Suppressor macrophage treated with lipopolysaccharide for 1 hour (primary cell): Measurements from ENCODE around the gene CLCF1.

Experiments used
- DNase-seq, 3 donors: peaks; one replicate each; pipeline ENCODE4 v3.0.0-alpha.2; 2020 to 2022

Gene CLCF1

GRCh38 chr11:67372993-67373647 is at the start of gene CLCF1:
Gene CLCF1 (minus strand): TSS chr11:67373598. CDS start chr11:67373539, 59 bp downstream.
- peak; percentile 58 to 80 (median 59) for DNase-seq

GRCh38 chr11:67422891-67423290 is 49.5 kb upstream of the CLCF1 start:
- no peak for DNase-seq

- DNase-seq: no peak
These were observed 48.1 kb upstream of the CLCF1 start for GRCh38 chr11:67421430-67422031.

- peak; percentile 92 to 99 (median 96) for DNase-seq
These were observed 47.4 kb upstream of the CLCF1 start for GRCh38 chr11:67420646-67421429.

- no peak for DNase-seq
These were observed 46.8 kb upstream of the CLCF1 start for GRCh38 chr11:67420147-67420645.

- DNase-seq: no peak
These were observed 46.1 kb upstream of the CLCF1 start for GRCh38 chr11:67419325-67420049.

GRCh38 chr11:67418476-67419281 is 45.3 kb upstream of the CLCF1 start:
- peak in 1 of 3 donors; percentile 39 for DNase-seq

GRCh38 chr11:67417425-67417824 is 44.0 kb upstream of the CLCF1 start:
- DNase-seq: no peak

- no peak for DNase-seq
These were observed 43.3 kb upstream of the CLCF1 start for GRCh38 chr11:67416416-67417335.

GRCh38 chr11:67415501-67416304 is 42.3 kb upstream of the CLCF1 start, which contains the start of gene CARNS1:
Gene CARNS1 (plus strand): TSS chr11:67415678. CDS start chr11:67416200, 522 bp downstream.
- peak; percentile 36 to 55 (median 40) for DNase-seq

- DNase-seq: no peak
These were observed 40.0 kb upstream of the CLCF1 start for GRCh38 chr11:67413266-67413849.

GRCh38 chr11:67412495-67413179 is 39.2 kb upstream of the CLCF1 start:
- DNase-seq: no peak

- DNase-seq: no peak
These were observed 38.4 kb upstream of the CLCF1 start for GRCh38 chr11:67411785-67412152.

- DNase-seq: no peak
These were observed 37.8 kb upstream of the CLCF1 start for GRCh38 chr11:67410984-67411784.

GRCh38 chr11:67410369-67410831 is 37.0 kb upstream of the CLCF1 start:
- no peak for DNase-seq

- no peak for DNase-seq
These were observed 36.5 kb upstream of the CLCF1 start for GRCh38 chr11:67409781-67410368.

- DNase-seq: no peak
These were observed 35.9 kb upstream of the CLCF1 start for GRCh38 chr11:67409261-67409666.
